GM12878 (cell line): ENCODE measurements around the gene TRIM7. TPM values are rescaled to one million over a fixed set of nuclear protein-coding genes. Genes with fewer than 3 reads are reported as not detected.

Experiments used
- BCL3 ChIP-seq: IDR thresholded peaks from 2 replicates; pipeline ENCODE4 v1.6.1; 2011; ENCODE audit warnings: borderline replicate concordance, low read depth, mild to moderate bottlenecking, moderate library complexity, low read length; ENCODE audit not compliant: insufficient read depth, poor library complexity, severe bottlenecking
- CUX1 ChIP-seq: IDR thresholded peaks from 2 replicates; pipeline ENCODE4 v1.6.1; 2012; ENCODE audit warnings: improper control_type of control experiment, low read depth, low read length; ENCODE audit not compliant: insufficient replicate concordance
- IKZF2 ChIP-seq, 2 experiments: fragments of 450-650 bp; IDR thresholded peaks; 2 replicates each; pipeline ENCODE4 v1.6.1; 2017; ENCODE audit warnings: mild to moderate bottlenecking in 2 of 2, moderate library complexity in 2 of 2
- IRF3 ChIP-seq: fragments of 450-650 bp; IDR thresholded peaks from 2 replicates; pipeline ENCODE4 v1.6.1; 2014; ENCODE audit warnings: mild to moderate bottlenecking
- MAX ChIP-seq: IDR thresholded peaks from 2 replicates; pipeline ENCODE4 v1.6.1; 2012; ENCODE audit warnings: low read depth, low read length, improper control_type of control experiment
- MTA3 ChIP-seq: IDR thresholded peaks from 2 replicates; pipeline ENCODE4 v1.6.1; 2012; ENCODE audit warnings: low read length, inconsistent platforms, borderline replicate concordance
- NKRF ChIP-seq: fragments of 450-650 bp; conservative IDR thresholded peaks from 2 replicates; pipeline ENCODE4 v1.6.1; 2017; ENCODE audit warnings: mild to moderate bottlenecking, moderate library complexity
- NRF1 ChIP-seq: conservative IDR thresholded peaks from 2 replicates; pipeline ENCODE4 v1.6.1; 2011; ENCODE audit warnings: mild to moderate bottlenecking, low read depth, low read length, improper control_type of control experiment
- SKIL ChIP-seq: fragments of 450-650 bp; IDR thresholded peaks from 2 replicates; pipeline ENCODE4 v1.6.1; 2017; ENCODE audit warnings: mild to moderate bottlenecking, low read depth, inconsistent platforms; ENCODE audit not compliant: poor library complexity, severe bottlenecking
- SMAD1 ChIP-seq: fragments of 450-650 bp; IDR thresholded peaks from 2 replicates; pipeline ENCODE4 v1.6.1; 2018; ENCODE audit warnings: mild to moderate bottlenecking, low read depth; ENCODE audit not compliant: partially characterized antibody
- STAT1 ChIP-seq: fragments of 450-650 bp; conservative IDR thresholded peaks from 2 replicates; pipeline ENCODE4 v1.6.1; 2014; ENCODE audit warnings: antibody characterized with exemption, mild to moderate bottlenecking
- USF2 ChIP-seq: IDR thresholded peaks from 2 replicates; pipeline ENCODE4 v1.6.1; 2011; ENCODE audit warnings: low read depth, low read length, improper control_type of control experiment, borderline replicate concordance
- WRNIP1 ChIP-seq: IDR thresholded peaks from 2 replicates; pipeline ENCODE4 v1.6.1; 2011; ENCODE audit warnings: low read depth, low read length, improper control_type of control experiment, borderline replicate concordance
- YY1 ChIP-seq: IDR thresholded peaks from 2 replicates; pipeline ENCODE4 v1.6.1; 2011; ENCODE audit warnings: low read depth, mild to moderate bottlenecking, low read length
- polyA plus RNA-seq, 11 experiments: library from polyadenylated mRNA; depleted of rRNA in 4 of 11; unstranded in 6 of 11; stranded (reverse) in 5 of 11; fragments of >200 nt; fragmentation: Nextera tagmentation in 4 of 11; fragmentation: Illumina TruSeq in 1 of 11; extraction: Ambion mirVana in 4 of 11; extraction: Trizol in 1 of 11; gene quantifications; 1 replicate in 1 of 11; 2 replicates in 10 of 11; pipeline versions ENCODE4 v1.2.1 to v1.2.3, GENCODE V29; 2011 to 2016; ENCODE audit warnings: inconsistent platforms in 2 of 11, missing spikeins in 2 of 11, low read depth in 1 of 11
- total RNA-seq, 4 experiments: library from RNA; depleted of rRNA in 3 of 4; stranded (reverse); fragments of >200 nt in 3 of 4; fragmentation: Illumina TruSeq in 1 of 4; extraction: Trizol in 1 of 4; gene quantifications; 2 replicates each; pipeline versions ENCODE4 v1.2.1 to v1.2.3, GENCODE V29; 2013 to 2021

TRIM7 gene
- total and polyA plus RNA-seq, 10 of the 15 experiments (the other 5 are each of a cell fraction or from before 2014, with no cell fraction given) = 0.02 to 1.6 (median 0.41) TPM

GRCh38 chr5:181223058-181223728 lies 18.2 kb upstream of the TRIM7 start, which contains the start of gene TRIM41 (continued):
- TF ChIP-seq MAX (no peak; the same call in 1 of the 2 replicates), BCL3 (peak; percentile 69), IKZF2 (IDR thresholded peaks at IDR 0.05) (peak; percentile 85 to 91), USF2 (no peak), YY1 (peak; percentile 88), SKIL (no peak), NKRF (peak; percentile 71), IRF3 (0 out of 2 replicates have a peak, but pooled peaks have one; percentile 16), CUX1 (no peak), WRNIP1 (no peak), STAT1 (peak; percentile 90), SMAD1 (no peak), NRF1 (no peak), MTA3 (no peak)
